Loucy (cell line): ENCODE results near the gene TCN2.

Source experiments
- CTCF ChIP-seq: fragments of 200-600 bp; sonication (generic); conservative IDR thresholded peaks from 2 replicates; pipeline ENCODE4 v1.5.1; 2014; ENCODE audit warnings: mild to moderate bottlenecking, antibody characterized with exemption, low read length
- EZH2phosphoT487 ChIP-seq: fragments of 200-600 bp; IDR thresholded peaks from 2 replicates; pipeline ENCODE4 v1.6.1; 2018; ENCODE audit warnings: antibody characterized with exemption, mild to moderate bottlenecking, moderate library complexity, borderline replicate concordance

- no peak for TF ChIP-seq CTCF
- TF ChIP-seq EZH2phosphoT487: no peak
Observed at GRCh38 chr22:30572210-30572609, 34.8 kb upstream of the TCN2 start.
